Calu3 (cell line): ENCODE data around the gene RIN3. TPM values are rescaled to one million over a fixed set of nuclear protein-coding genes. Genes with fewer than 3 reads are reported as not detected.

Experiments used
- BruUV-seq: library from RNA; stranded (reverse); fragments of 400-500 nt; replicated peaks from 2 replicates; lab custom pipeline; 2021; lab: Mats Ljungman, UMichigan
- CTCF ChIA-PET: fragments of 300-600 bp; sonication (Branson Sonifier 250); formaldehyde crosslinking; loops from one replicate; lab custom pipeline; 2022; ENCODE audit warnings: antibody characterized with exemption; lab: Charles Lee
- DNase-seq: peaks from one replicate; pipeline ENCODE4 v3.0.0; 2022
- H3K27ac Mint-ChIP-seq: one replicate; pipeline ENCODE4 v1.8.0; 2022; ENCODE audit warnings: mixed read lengths; ENCODE audit not compliant: unreplicated experiment
- H3K27me3 Mint-ChIP-seq: one replicate; pipeline ENCODE4 v1.8.0; 2022; ENCODE audit warnings: mixed read lengths; ENCODE audit not compliant: unreplicated experiment
- H3K36me3 Mint-ChIP-seq: one replicate; pipeline ENCODE4 v1.8.0; 2022; ENCODE audit warnings: mild to moderate bottlenecking, moderate library complexity, mixed read lengths; ENCODE audit not compliant: insufficient read depth, unreplicated experiment
- H3K4me1 Mint-ChIP-seq: one replicate; pipeline ENCODE4 v1.8.0; 2022; ENCODE audit warnings: mild to moderate bottlenecking, low read depth, mixed read lengths; ENCODE audit not compliant: unreplicated experiment
- H3K4me3 Mint-ChIP-seq: one replicate; pipeline ENCODE4 v1.8.0; 2022; ENCODE audit warnings: mild to moderate bottlenecking, low read depth, moderate library complexity, mixed read lengths; ENCODE audit not compliant: unreplicated experiment
- H3K9me3 Mint-ChIP-seq: one replicate; pipeline ENCODE4 v1.8.0; 2022; ENCODE audit warnings: low read depth, mixed read lengths; ENCODE audit not compliant: unreplicated experiment
- CTCF ChIP-seq: fragments of 200-600 bp; IDR thresholded peaks from one replicate; pipeline ENCODE4 v1.8.0; 2022; ENCODE audit warnings: antibody characterized with exemption; ENCODE audit not compliant: unreplicated experiment
- intact Hi-C: fragments of 100-400 bp; cut with micrococcal nuclease; formaldehyde crosslinking; loops from one replicate; pipeline ENCODE4 v1.10.0; 2022; ENCODE audit not compliant: unreplicated experiment
- total RNA-seq: library from RNA; stranded (reverse); gene quantifications from 2 replicates; pipeline ENCODE4 v1.2.3, GENCODE V29; 2022

Gene RIN3
- total RNA-seq, 1 experiment from 2014 or later: 13.8 TPM

GRCh38 chr14:92647797-92648279, 134.3 kb downstream of the RIN3 start:
- no peaks in the 10 kb centered on the region for H3K4me1 Mint-ChIP-seq
- no peak for DNase-seq
- CTCF ChIA-PET: interaction anchor here (0.7 kb wide), 1 partner anchor 200 kb away, joined by 4 read pairs; no protein-coding TSS in a partner anchor
- BruUV-seq: no TSS peak
- intact Hi-C loops: no loop called here
- no peak overlapping the region for H3K27ac Mint-ChIP-seq
- no peaks in the 10 kb centered on the region for H3K27me3 Mint-ChIP-seq
- H3K9me3 Mint-ChIP-seq: peaks cover 3% of the 10 kb centered on the region
- TF ChIP-seq CTCF: no peak
- H3K4me3 Mint-ChIP-seq: no peak overlapping the region
- no peaks in the 10 kb centered on the region for H3K36me3 Mint-ChIP-seq

GRCh38 chr14:92649066-92649465, 135.5 kb downstream of the RIN3 start:
- H3K4me3 Mint-ChIP-seq: no peak overlapping the region
- no peak overlapping the region for H3K27ac Mint-ChIP-seq
- intact Hi-C loops: no loop called here
- peaks cover 3% of the 10 kb centered on the region for H3K9me3 Mint-ChIP-seq
- H3K4me1 Mint-ChIP-seq: no peaks in the 10 kb centered on the region
- no peak for DNase-seq
- no TSS peak for BruUV-seq
- no peaks in the 10 kb centered on the region for H3K36me3 Mint-ChIP-seq
- no peak for TF ChIP-seq CTCF
- CTCF ChIA-PET: no interaction called here
- no peaks in the 10 kb centered on the region for H3K27me3 Mint-ChIP-seq

DNA sequence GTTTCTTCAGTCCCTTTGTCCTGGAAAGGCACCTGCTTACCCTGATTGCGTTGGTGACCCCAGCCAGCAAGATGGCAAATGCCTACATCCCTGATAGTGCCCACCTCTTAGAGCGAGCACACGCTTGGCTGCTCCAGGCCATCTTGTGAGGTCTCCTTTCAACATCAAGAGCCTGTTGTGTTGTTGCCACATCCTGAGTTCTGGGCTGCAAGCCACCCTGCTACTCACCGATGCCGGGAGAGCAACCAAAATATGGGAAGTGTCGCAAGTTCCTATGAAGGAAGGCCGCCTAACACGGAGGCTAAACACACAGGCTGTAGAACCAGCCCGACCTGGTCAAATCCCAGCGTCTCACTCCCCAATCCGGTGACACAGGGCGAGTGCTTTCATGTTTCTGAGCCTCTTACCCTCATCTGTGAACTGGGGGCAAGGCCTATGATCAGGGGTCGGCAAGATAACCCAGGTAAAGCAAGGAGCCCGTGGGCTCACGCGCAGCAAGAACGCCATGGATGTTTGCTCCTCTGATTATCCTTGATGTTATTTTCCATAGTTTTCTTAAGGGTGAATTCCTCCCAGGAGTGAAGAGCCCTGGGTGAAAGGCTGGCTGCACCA, 136.5 kb downstream of the RIN3 start:
- Mint-ChIP-seq H3K27ac (no peak overlapping the region), H3K4me1 (no peaks in the 10 kb centered on the region), H3K9me3 (no peaks in the 10 kb centered on the region), H3K4me3 (no peak overlapping the region), H3K27me3 (no peaks in the 10 kb centered on the region), H3K36me3 (no peaks in the 10 kb centered on the region)
- no peak for TF ChIP-seq CTCF
- DNase-seq: no peak
- intact Hi-C loops: no loop called here
- CTCF ChIA-PET: no interaction called here
- BruUV-seq: no TSS peak

DNA sequence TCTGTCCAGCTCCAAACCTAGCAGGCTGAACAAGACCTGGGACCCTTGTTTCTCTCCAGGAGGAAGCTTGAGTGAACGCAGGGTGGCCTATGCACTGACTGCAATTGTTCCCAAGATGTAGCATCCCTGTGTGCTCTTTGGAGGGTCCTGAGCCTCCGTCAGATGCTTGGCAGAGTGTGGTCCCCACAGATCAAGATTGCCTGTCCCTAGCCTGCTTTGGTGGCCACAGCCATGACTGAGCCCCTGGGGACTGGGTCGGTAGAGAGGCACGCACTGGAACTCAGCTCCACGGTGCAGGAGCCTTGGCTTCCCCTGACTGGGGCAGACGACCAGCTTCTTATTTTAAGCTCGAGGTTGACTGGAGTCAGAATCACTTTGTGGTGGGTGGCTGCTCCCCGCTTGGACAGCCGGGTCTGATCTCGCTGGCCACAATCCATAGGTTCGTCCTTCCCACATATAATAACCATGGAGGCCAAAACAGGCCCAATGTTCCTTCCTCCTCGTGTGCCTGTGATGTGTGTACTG, 137.1 kb downstream of the RIN3 start:
- H3K4me3 Mint-ChIP-seq: no peak overlapping the region
- BruUV-seq: no TSS peak
- intact Hi-C loops: no loop called here
- no peak for DNase-seq
- TF ChIP-seq CTCF: no peak
- no peaks in the 10 kb centered on the region for H3K36me3 Mint-ChIP-seq
- H3K4me1 Mint-ChIP-seq: no peaks in the 10 kb centered on the region
- CTCF ChIA-PET: no interaction called here
- H3K27me3 Mint-ChIP-seq: no peaks in the 10 kb centered on the region
- H3K9me3 Mint-ChIP-seq: no peaks in the 10 kb centered on the region
- no peak overlapping the region for H3K27ac Mint-ChIP-seq
